Measurements from ENCODE around the gene ATP2A3. TPM values are rescaled to one million over a fixed set of nuclear protein-coding genes. Genes with fewer than 3 reads are reported as not detected.

Gene ATP2A3
- total RNA-seq, result 306 and 313 TPM in 2 replicates

- intact Hi-C loops (cut with micrococcal nuclease), result loop anchor here (1.0 to 5.0 kb wide), 4 partner anchors 40 to 178 kb away; partner anchors contain the start of genes CYB5D2, NCBP3, P2RX1 and ZZEF1
Observed at GRCh38 chr17:3964203-3965117, at the start of gene ATP2A3. ATP2A3 (minus strand) TSS chr17:3964437; CDS start chr17:3964291, 146 bp downstream.

- intact Hi-C loops (cut with micrococcal nuclease), result no loop called here
Observed at GRCh38 chr17:4010754-4011153, 46.5 kb upstream of the ATP2A3 start.

GRCh38 chr17:4009186-4009785 is 45.0 kb upstream of the ATP2A3 start:
- intact Hi-C loops (cut with micrococcal nuclease), result loop anchor here (10.0 kb wide), 1 partner anchor 144 kb away; no protein-coding TSS in a partner anchor

- intact Hi-C loops (cut with micrococcal nuclease), result loop anchor here (10.0 kb wide), 1 partner anchor 144 kb away; no protein-coding TSS in a partner anchor
Observed at GRCh38 chr17:4008441-4009185, 44.4 kb upstream of the ATP2A3 start.

- intact Hi-C loops (cut with micrococcal nuclease), result loop anchor here (10.0 kb wide), 1 partner anchor 143 kb away; no protein-coding TSS in a partner anchor
Observed at GRCh38 chr17:4008082-4008435, 43.8 kb upstream of the ATP2A3 start.

GRCh38 chr17:4007346-4008081 is 43.3 kb upstream of the ATP2A3 start:
- intact Hi-C loops (cut with micrococcal nuclease), result loop anchor here (10.0 kb wide), 1 partner anchor 143 kb away; no protein-coding TSS in a partner anchor

- intact Hi-C loops (cut with micrococcal nuclease), result loop anchor here (10.0 kb wide), 1 partner anchor 142 kb away; no protein-coding TSS in a partner anchor
Observed at GRCh38 chr17:4006745-4007211, 42.5 kb upstream of the ATP2A3 start.

GRCh38 chr17:4006165-4006589 is 41.9 kb upstream of the ATP2A3 start:
- intact Hi-C loops (cut with micrococcal nuclease), result loop anchor here (10.0 kb wide), 1 partner anchor 141 kb away; no protein-coding TSS in a partner anchor

- intact Hi-C loops (cut with micrococcal nuclease), result loop anchor here (10.0 kb wide), 1 partner anchor 141 kb away; no protein-coding TSS in a partner anchor
Observed at GRCh38 chr17:4005296-4006164, 41.3 kb upstream of the ATP2A3 start.

- intact Hi-C loops (cut with micrococcal nuclease), result loop anchor here (1.0 to 10.0 kb wide), 3 partner anchors 39 to 140 kb away; no protein-coding TSS in a partner anchor
Observed at GRCh38 chr17:4004517-4005295, 40.5 kb upstream of the ATP2A3 start.

GRCh38 chr17:4003501-4004421 is 39.5 kb upstream of the ATP2A3 start:
- intact Hi-C loops (cut with micrococcal nuclease), result loop anchor here (1.0 to 10.0 kb wide), 3 partner anchors 38 to 139 kb away; no protein-coding TSS in a partner anchor

- intact Hi-C loops (cut with micrococcal nuclease), result loop anchor here (10.0 kb wide), 1 partner anchor 138 kb away; no protein-coding TSS in a partner anchor
Observed at GRCh38 chr17:4003131-4003500, 38.9 kb upstream of the ATP2A3 start.

- intact Hi-C loops (cut with micrococcal nuclease), result loop anchor here (10.0 kb wide), 1 partner anchor 136 kb away; no protein-coding TSS in a partner anchor
Observed at GRCh38 chr17:4001048-4001590, 36.9 kb upstream of the ATP2A3 start.

GRCh38 chr17:3998436-3998835 is 34.2 kb upstream of the ATP2A3 start:
- intact Hi-C loops (cut with micrococcal nuclease), result no loop called here

- intact Hi-C loops (cut with micrococcal nuclease), result no loop called here
Observed at GRCh38 chr17:3995067-3995466, 30.8 kb upstream of the ATP2A3 start.

GRCh38 chr17:3994221-3994576 is 30.0 kb upstream of the ATP2A3 start:
- intact Hi-C loops (cut with micrococcal nuclease), result no loop called here
